ENCODE measurements around the gene HADH. TPM values are rescaled to one million over a fixed set of nuclear protein-coding genes. Genes with fewer than 3 reads are reported as not detected.

HADH gene
- total RNA-seq, 1 experiment from 2014 or later: 37.8 TPM

- Histone ChIP-seq H3K4me1 (no peaks in the 10 kb centered on the region), H3K27ac (no peak overlapping the region), H3K27me3 (no peaks in the 10 kb centered on the region), H3K36me3 (peaks cover 2% of the 10 kb centered on the region; the same call in 1 of the 2 replicates), H3K9me3 (replicated peaks) (no peaks in the 10 kb centered on the region), H3K4me3 (no peak overlapping the region)
- no peak for DNase-seq
Observed at GRCh38 chr4:108031427-108032083, 41.9 kb downstream of the HADH start.

DNA sequence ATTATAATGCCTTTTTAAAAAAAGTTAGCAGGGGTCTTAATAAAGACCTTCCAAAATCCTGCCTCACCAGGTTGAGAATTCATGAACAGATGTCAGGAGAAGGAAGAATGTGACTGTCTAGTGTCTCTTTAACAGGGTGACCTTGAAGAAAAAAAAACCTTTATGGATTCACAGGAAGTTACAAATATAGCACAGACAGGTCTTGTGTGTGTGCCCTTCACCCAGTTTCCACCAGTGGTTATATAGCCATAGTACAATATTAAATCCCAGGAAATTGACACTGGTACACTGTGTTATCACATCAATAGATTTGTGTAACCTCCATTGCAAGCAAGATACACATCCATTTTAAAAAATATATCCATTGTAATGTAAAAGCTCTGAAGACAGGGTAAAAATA, 43.7 kb downstream of the HADH start:
- Histone ChIP-seq H3K9me3 (replicated peaks) (no peaks in the 10 kb centered on the region), H3K27me3 (no peaks in the 10 kb centered on the region), H3K36me3 (peaks cover 2% of the 10 kb centered on the region; the same call in 1 of the 2 replicates), H3K4me1 (no peaks in the 10 kb centered on the region), H3K27ac (no peak overlapping the region), H3K4me3 (no peak overlapping the region)
- DNase-seq: no peak

GRCh38 chr4:108034565-108034964, 44.9 kb downstream of the HADH start:
- H3K27me3 ChIP-seq: no peaks in the 10 kb centered on the region
- H3K4me3 ChIP-seq: no peak overlapping the region
- no peak overlapping the region for H3K27ac ChIP-seq
- no peaks in the 10 kb centered on the region for H3K4me1 ChIP-seq
- peaks cover 2% of the 10 kb centered on the region; the same call in 1 of the 2 replicates for H3K36me3 ChIP-seq
- DNase-seq: no peak
- no peaks in the 10 kb centered on the region for H3K9me3 ChIP-seq (replicated peaks)

DNA sequence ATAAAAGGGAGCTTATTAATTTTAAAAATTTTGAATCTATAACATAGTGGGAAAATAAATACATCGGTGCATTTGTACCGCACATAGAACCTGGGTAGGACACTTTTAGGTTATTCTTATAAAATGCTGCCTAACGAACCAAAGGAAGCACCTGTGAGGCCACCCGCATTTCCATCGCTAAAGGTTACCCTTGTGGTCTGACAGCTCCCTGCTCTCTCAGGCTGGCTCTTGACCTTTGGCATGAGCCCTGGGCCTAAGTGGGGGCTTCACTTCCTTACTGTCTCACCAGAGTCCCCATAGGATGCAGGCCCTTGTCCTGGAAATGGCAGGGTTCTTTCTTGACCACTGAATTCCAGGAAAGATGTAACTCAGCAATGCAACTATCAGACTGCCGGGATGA, 46.0 kb downstream of the HADH start:
- DNase-seq: no peak
- H3K27ac ChIP-seq: no peak overlapping the region
- no peak overlapping the region for H3K4me3 ChIP-seq
- no peaks in the 10 kb centered on the region for H3K27me3 ChIP-seq
- peaks cover 2% of the 10 kb centered on the region; the same call in 1 of the 2 replicates for H3K36me3 ChIP-seq
- no peaks in the 10 kb centered on the region; the same call in 1 of the 2 replicates for H3K9me3 ChIP-seq (replicated peaks)
- no peaks in the 10 kb centered on the region for H3K4me1 ChIP-seq

DNA sequence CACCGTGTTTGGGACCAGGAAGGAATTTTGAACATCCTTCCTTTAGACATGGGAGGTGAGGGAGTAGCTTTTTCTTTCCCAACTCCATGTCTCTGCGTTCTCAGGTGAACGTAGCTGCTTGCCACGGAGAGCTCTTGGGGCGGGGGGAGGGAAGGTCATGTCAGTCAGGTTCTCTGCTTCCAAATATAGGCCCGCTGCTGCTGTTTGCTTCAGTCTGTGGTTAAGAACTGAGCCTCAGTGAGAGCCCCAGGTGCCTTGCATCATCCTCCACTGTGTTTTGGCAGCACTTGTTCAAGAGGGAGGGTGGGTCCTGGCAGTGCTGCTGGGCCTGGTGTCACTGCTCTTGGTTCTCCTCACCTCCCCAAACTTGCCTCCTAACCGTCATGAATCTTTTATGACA, 46.5 kb downstream of the HADH start:
- peaks cover 2% of the 10 kb centered on the region; the same call in 1 of the 2 replicates for H3K36me3 ChIP-seq
- H3K4me3 ChIP-seq: no peak overlapping the region
- no peak for DNase-seq
- no peaks in the 10 kb centered on the region; the same call in 1 of the 2 replicates for H3K9me3 ChIP-seq (replicated peaks)
- no peaks in the 10 kb centered on the region for H3K27me3 ChIP-seq
- H3K27ac ChIP-seq: no peak overlapping the region
- no peaks in the 10 kb centered on the region for H3K4me1 ChIP-seq

DNA sequence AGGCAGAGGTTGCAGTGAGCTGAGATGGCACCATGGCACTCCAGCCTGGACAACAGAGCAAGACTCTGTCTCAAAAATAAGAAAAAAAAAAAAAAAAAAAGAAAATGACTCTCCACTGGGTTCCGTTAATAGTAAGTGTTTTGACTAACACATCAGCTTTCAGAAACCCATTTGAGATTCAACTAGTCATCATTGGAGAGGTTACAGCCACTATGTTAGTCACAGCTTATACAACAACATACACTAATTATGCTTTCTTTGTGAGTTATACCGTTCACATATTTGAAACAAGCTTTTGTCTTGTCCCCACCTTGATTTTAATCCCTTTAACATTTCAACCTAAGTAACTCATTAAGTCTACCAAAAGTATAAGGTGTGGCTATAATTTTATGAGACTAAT, 48.2 kb downstream of the HADH start:
- Histone ChIP-seq H3K27ac (no peak overlapping the region), H3K9me3 (replicated peaks) (no peaks in the 10 kb centered on the region; the same call in 1 of the 2 replicates), H3K4me1 (no peaks in the 10 kb centered on the region), H3K36me3 (no peaks in the 10 kb centered on the region; the same call in 1 of the 2 replicates), H3K27me3 (no peaks in the 10 kb centered on the region), H3K4me3 (no peak overlapping the region)
- no peak for DNase-seq

- H3K4me1 ChIP-seq: no peaks in the 10 kb centered on the region
- H3K36me3 ChIP-seq: peaks cover 12% of the 10 kb centered on the region; the same call in 1 of the 2 replicates
- no peaks in the 10 kb centered on the region for H3K27me3 ChIP-seq
- H3K27ac ChIP-seq: no peak overlapping the region
- no peak for DNase-seq
- H3K4me3 ChIP-seq: no peak overlapping the region
- H3K9me3 ChIP-seq (replicated peaks): no peaks in the 10 kb centered on the region; the same call in 1 of the 2 replicates
Observed at GRCh38 chr4:108042927-108043326, 53.2 kb downstream of the HADH start.

DNA sequence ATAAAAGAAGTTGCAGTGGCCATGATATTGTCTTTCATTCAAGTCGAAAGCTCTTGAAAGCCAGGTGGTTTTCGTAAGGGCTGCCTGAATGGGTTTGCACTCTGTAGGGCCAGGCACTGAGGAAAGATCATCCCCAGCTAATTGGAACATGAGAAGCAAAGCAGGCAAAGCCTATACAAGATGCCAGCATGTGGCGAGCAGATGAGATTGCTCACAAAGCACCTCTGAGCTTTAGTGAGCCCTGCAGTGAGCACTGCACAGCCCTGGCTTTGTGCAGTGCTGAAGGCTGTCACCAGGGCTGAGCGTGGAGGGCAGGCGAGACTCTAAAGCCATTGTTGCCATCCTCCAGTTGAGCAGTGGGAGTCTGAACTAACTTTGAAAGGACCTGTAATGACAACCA, 53.8 kb downstream of the HADH start:
- H3K27me3 ChIP-seq: no peaks in the 10 kb centered on the region
- peak in 1 of 2 experiments; percentile 12 for DNase-seq
- H3K9me3 ChIP-seq (replicated peaks): no peaks in the 10 kb centered on the region; the same call in 1 of the 2 replicates
- peaks cover 12% of the 10 kb centered on the region; the same call in 1 of the 2 replicates for H3K36me3 ChIP-seq
- H3K4me3 ChIP-seq: no peak overlapping the region
- H3K4me1 ChIP-seq: no peaks in the 10 kb centered on the region
- H3K27ac ChIP-seq: no peak overlapping the region

GRCh38 chr4:108044951-108045686, 55.4 kb downstream of the HADH start:
- no peak for DNase-seq
- H3K36me3 ChIP-seq: peaks cover 12% of the 10 kb centered on the region; the same call in 1 of the 2 replicates
- H3K27ac ChIP-seq: no peak overlapping the region
- H3K9me3 ChIP-seq (replicated peaks): no peaks in the 10 kb centered on the region; the same call in 1 of the 2 replicates
- no peaks in the 10 kb centered on the region for H3K27me3 ChIP-seq
- H3K4me3 ChIP-seq: no peak overlapping the region
- H3K4me1 ChIP-seq: no peaks in the 10 kb centered on the region

GRCh38 chr4:108045687-108046024, 56.0 kb downstream of the HADH start:
- no peaks in the 10 kb centered on the region for H3K4me1 ChIP-seq
- no peak overlapping the region for H3K27ac ChIP-seq
- H3K36me3 ChIP-seq: peaks cover 12% of the 10 kb centered on the region; the same call in 1 of the 2 replicates
- DNase-seq: no peak
- H3K9me3 ChIP-seq (replicated peaks): no peaks in the 10 kb centered on the region
- H3K4me3 ChIP-seq: no peak overlapping the region
- H3K27me3 ChIP-seq: no peaks in the 10 kb centered on the region

DNA sequence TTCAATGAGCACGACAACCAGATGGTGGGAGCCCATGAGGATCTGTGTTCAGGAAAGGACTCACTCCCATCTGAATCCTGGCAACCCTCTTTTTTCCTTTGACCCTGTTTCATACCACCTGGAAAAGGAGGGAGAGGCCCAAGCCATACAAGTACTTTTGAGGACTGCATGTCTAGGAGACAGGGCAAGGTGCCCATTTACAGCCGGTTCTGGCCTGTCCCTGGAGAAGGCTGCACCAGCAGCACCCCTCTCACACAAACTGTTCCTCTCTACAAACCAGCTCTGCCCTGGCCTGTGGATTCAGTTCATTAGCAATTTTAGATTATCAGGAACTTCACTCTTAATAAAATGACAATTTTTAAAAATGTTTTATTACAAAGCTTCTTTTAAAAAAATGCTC, 57.5 kb downstream of the HADH start:
- Histone ChIP-seq H3K4me1 (no peaks in the 10 kb centered on the region), H3K36me3 (peaks cover 12% of the 10 kb centered on the region; the same call in 1 of the 2 replicates), H3K4me3 (no peak overlapping the region), H3K27ac (no peak overlapping the region), H3K9me3 (replicated peaks) (no peaks in the 10 kb centered on the region), H3K27me3 (no peaks in the 10 kb centered on the region)
- DNase-seq: no peak

DNA sequence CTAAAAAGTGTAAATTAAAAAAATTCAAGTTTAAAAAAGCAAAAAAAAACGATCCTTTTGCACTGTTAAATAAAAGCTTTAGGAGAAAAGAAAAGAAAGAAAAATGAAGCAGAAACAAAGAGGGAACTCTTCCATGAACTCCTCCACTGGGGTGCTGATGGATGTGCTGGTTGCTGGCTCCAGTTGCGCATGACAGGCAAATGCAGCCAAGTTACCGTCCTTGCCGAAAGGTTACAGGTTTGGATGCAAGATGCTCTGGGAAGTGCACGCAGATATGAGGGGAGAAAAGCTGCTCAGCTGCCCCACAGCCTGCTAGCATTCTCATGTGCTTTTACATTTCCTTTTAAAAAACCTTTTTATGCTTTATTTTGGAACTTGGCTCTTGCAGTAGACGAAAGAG, 58.5 kb downstream of the HADH start:
- H3K4me3 ChIP-seq: no peak overlapping the region
- H3K9me3 ChIP-seq (replicated peaks): no peaks in the 10 kb centered on the region
- no peaks in the 10 kb centered on the region for H3K4me1 ChIP-seq
- peaks cover 12% of the 10 kb centered on the region; the same call in 1 of the 2 replicates for H3K36me3 ChIP-seq
- no peak for DNase-seq
- no peaks in the 10 kb centered on the region for H3K27me3 ChIP-seq
- H3K27ac ChIP-seq: no peak overlapping the region

- DNase-seq: no peak
- H3K9me3 ChIP-seq (replicated peaks): no peaks in the 10 kb centered on the region
- H3K36me3 ChIP-seq: peaks cover 16% of the 10 kb centered on the region; the same call in 1 of the 2 replicates
- H3K27me3 ChIP-seq: no peaks in the 10 kb centered on the region
- H3K4me1 ChIP-seq: no peaks in the 10 kb centered on the region
- no peak overlapping the region for H3K27ac ChIP-seq
- no peak overlapping the region for H3K4me3 ChIP-seq
Observed at GRCh38 chr4:108048997-108049396, 59.3 kb downstream of the HADH start.

- Histone ChIP-seq H3K9me3 (replicated peaks) (no peaks in the 10 kb centered on the region), H3K27me3 (no peaks in the 10 kb centered on the region), H3K36me3 (peaks cover 16% of the 10 kb centered on the region; the same call in 1 of the 2 replicates), H3K4me3 (no peak overlapping the region), H3K4me1 (no peaks in the 10 kb centered on the region), H3K27ac (no peak overlapping the region)
- no peak for DNase-seq
Observed at GRCh38 chr4:108049406-108049805, 59.7 kb downstream of the HADH start.

All from SJCRH30 (cell line).